H9 (cell line): ENCODE data around the gene KATNA1. TPM values are rescaled to one million over a fixed set of nuclear protein-coding genes. Genes with fewer than 3 reads are reported as not detected.

Experiments used
- DNase-seq: peaks from one replicate; pipeline ENCODE4 v3.0.0-alpha.2; 2017
- H2AFZ ChIP-seq: one replicate; pipeline ENCODE4 v1.6.1; 2013; ENCODE audit warnings: mild to moderate bottlenecking, low read length, control low read depth, moderate library complexity
- H2AK5ac ChIP-seq: 2 replicates; pipeline ENCODE4 v1.6.1; 2013; ENCODE audit warnings: low read length, control low read depth, mixed read lengths; ENCODE audit not compliant: insufficient read length
- H2BK120ac ChIP-seq: one replicate; pipeline ENCODE4 v1.6.1; 2013; ENCODE audit warnings: low read depth, mild to moderate bottlenecking, low read length, control low read depth, inconsistent platforms; ENCODE audit not compliant: poor library complexity, severe bottlenecking
- H2BK12ac ChIP-seq: 2 replicates; pipeline ENCODE4 v1.6.1; 2013; ENCODE audit warnings: low read length, control low read depth, mixed read lengths, low read depth; ENCODE audit not compliant: insufficient read length
- H2BK15ac ChIP-seq: 2 replicates; pipeline ENCODE4 v1.6.1; 2013; ENCODE audit warnings: low read depth, low read length, control low read depth
- H2BK20ac ChIP-seq: one replicate; pipeline ENCODE4 v1.6.1; 2013; ENCODE audit warnings: low read depth, mild to moderate bottlenecking, low read length, control low read depth, inconsistent platforms; ENCODE audit not compliant: poor library complexity, severe bottlenecking
- H2BK5ac ChIP-seq: 2 replicates; pipeline ENCODE4 v1.6.1; 2013; ENCODE audit warnings: low read length, control low read depth, mixed read lengths; ENCODE audit not compliant: insufficient read length
- H3K14ac ChIP-seq: 2 replicates; pipeline ENCODE4 v1.6.1; 2013; ENCODE audit warnings: low read length, control low read depth; ENCODE audit not compliant: insufficient read depth
- H3K18ac ChIP-seq: 2 replicates; pipeline ENCODE4 v1.6.1; 2013; ENCODE audit warnings: low read depth, mild to moderate bottlenecking, mixed read lengths, low read length, control low read depth; ENCODE audit not compliant: insufficient read length
- H3K23ac ChIP-seq: 2 replicates; pipeline ENCODE4 v1.6.1; 2013; ENCODE audit warnings: low read length, control low read depth, mixed read lengths, low read depth; ENCODE audit not compliant: insufficient read length
- H3K23me2 ChIP-seq: 2 replicates; pipeline ENCODE4 v1.6.1; 2013; ENCODE audit warnings: low read depth, mild to moderate bottlenecking, mixed read lengths, low read length, control low read depth; ENCODE audit not compliant: insufficient read length, poor library complexity, severe bottlenecking
- H3K27ac ChIP-seq: 2 replicates; pipeline ENCODE4 v1.5.1; 2013; ENCODE audit warnings: low read length, control low read depth, mixed read lengths, low read depth; ENCODE audit not compliant: insufficient read length
- H3K27me3 ChIP-seq: 2 replicates; pipeline ENCODE4 v1.6.1; 2013; ENCODE audit warnings: low read length, control low read depth, inconsistent platforms; ENCODE audit not compliant: insufficient read depth
- H3K4ac ChIP-seq: 2 replicates; pipeline ENCODE4 v1.6.1; 2013; ENCODE audit warnings: low read depth, mild to moderate bottlenecking, control low read depth, inconsistent platforms, low read length, moderate library complexity
- H3K4me1 ChIP-seq: 2 replicates; pipeline ENCODE4 v1.6.1; 2013; ENCODE audit warnings: low read length, control low read depth, inconsistent platforms; ENCODE audit not compliant: insufficient read depth
- H3K4me2 ChIP-seq: 2 replicates; pipeline ENCODE4 v1.6.1; 2013; ENCODE audit warnings: low read length, control low read depth, mixed read lengths; ENCODE audit not compliant: insufficient read length, insufficient read depth
- H3K56ac ChIP-seq: 2 replicates; pipeline ENCODE4 v1.6.1; 2013; ENCODE audit warnings: low read depth, mild to moderate bottlenecking, mixed read lengths, low read length, control low read depth; ENCODE audit not compliant: insufficient read length
- H3K79me1 ChIP-seq: 2 replicates; pipeline ENCODE4 v1.6.1; 2013; ENCODE audit warnings: low read depth, mild to moderate bottlenecking, moderate library complexity, low read length, control low read depth, inconsistent platforms; ENCODE audit not compliant: insufficient read depth, poor library complexity, severe bottlenecking
- H3K79me2 ChIP-seq: 2 replicates; pipeline ENCODE4 v1.6.1; 2013; ENCODE audit warnings: low read length, control low read depth, inconsistent platforms; ENCODE audit not compliant: insufficient read depth
- H3K9ac ChIP-seq: 2 replicates; pipeline ENCODE4 v1.6.1; 2013; ENCODE audit warnings: low read length, control low read depth, mixed read lengths; ENCODE audit not compliant: insufficient read length; ENCODE audit errors: extremely low read depth
- H3K9me3 ChIP-seq: one replicate; pipeline ENCODE4 v1.6.1; 2013; ENCODE audit warnings: low read depth, low read length, inconsistent platforms; ENCODE audit not compliant: control insufficient read depth
- H3T11ph ChIP-seq: one replicate; pipeline ENCODE4 v1.6.1; 2013; ENCODE audit warnings: mild to moderate bottlenecking, low read length, control low read depth, inconsistent platforms
- H4K20me1 ChIP-seq: one replicate; pipeline ENCODE4 v1.6.1; 2013; ENCODE audit not compliant: control insufficient read depth, insufficient read length, insufficient read depth
- H4K5ac ChIP-seq: 2 replicates; pipeline ENCODE4 v1.6.1; 2013; ENCODE audit warnings: low read depth, mild to moderate bottlenecking, mixed read lengths, low read length, control low read depth; ENCODE audit not compliant: insufficient read length
- H4K8ac ChIP-seq: replicated peaks from 2 replicates; pipeline ENCODE4 v1.6.1; 2013; ENCODE audit warnings: low read length, control low read depth, mixed read lengths, low read depth; ENCODE audit not compliant: insufficient read length
- H4K91ac ChIP-seq: 2 replicates; pipeline ENCODE4 v1.6.1; 2013; ENCODE audit warnings: low read depth, mild to moderate bottlenecking, moderate library complexity, mixed read lengths, low read length, control low read depth; ENCODE audit not compliant: insufficient read length
- H3K27ac Mint-ChIP-seq, 3 experiments: 2 replicates in 2 of 3; 3 replicates in 1 of 3; pipeline ENCODE4 v1.8.0; 2020 to 2021; ENCODE audit warnings: mixed read lengths in 3 of 3, mild to moderate bottlenecking in 1 of 3, moderate library complexity in 1 of 3
- H3K27me3 Mint-ChIP-seq: 2 replicates; pipeline ENCODE4 v1.8.0; 2021; ENCODE audit warnings: low read depth, mild to moderate bottlenecking, moderate library complexity, mixed read lengths
- H3K36me3 Mint-ChIP-seq, 3 experiments: 2 replicates in 2 of 3; 3 replicates in 1 of 3; pipeline ENCODE4 v1.8.0; 2020 to 2021; ENCODE audit warnings: low read depth in 3 of 3, mixed read lengths in 3 of 3; ENCODE audit not compliant: insufficient read depth in 1 of 3
- H3K4me1 Mint-ChIP-seq, 2 experiments: 2 replicates each; pipeline ENCODE4 v1.8.0; 2020; ENCODE audit warnings: mixed read lengths in 2 of 2
- H3K4me3 Mint-ChIP-seq, 2 experiments: 2 replicates in 1 of 2; 3 replicates in 1 of 2; pipeline ENCODE4 v1.8.0; 2020 to 2021; ENCODE audit warnings: mild to moderate bottlenecking in 2 of 2, mixed read lengths in 2 of 2, moderate library complexity in 1 of 2
- H3K9me3 Mint-ChIP-seq, 2 experiments: 2 replicates in 1 of 2; 3 replicates in 1 of 2; pipeline ENCODE4 v1.8.0; 2020; ENCODE audit warnings: mild to moderate bottlenecking in 2 of 2, mixed read lengths in 2 of 2, moderate library complexity in 1 of 2
- whole genome bisulfite sequencing: extraction: QIAGEN DNeasy Blood & Tissue Kit; methylation state at CpG from one replicate; pipeline ENCODE4 v1.1.7; 2013; ENCODE audit warnings: missing lambda C conversion rate, low lambda C conversion rate, mixed read lengths; ENCODE audit not compliant: insufficient read length; ENCODE audit errors: extremely low coverage; 5-methylcytosine and 5-hydroxymethylcytosine counted together
- long read RNA-seq: library from polyadenylated mRNA; unstranded; transcript quantifications from one replicate; pipeline ENCODE4 v2.0.0, GENCODE V29; 2020
- total RNA-seq: library from RNA; stranded (reverse); gene quantifications from 2 replicates; pipeline ENCODE4 v1.2.1, GENCODE V29; 2021
- TF ChIP-seq, protein P1 (sequence below): fragments of 200-600 bp; sonication (generic); conservative IDR thresholded peaks from 3 replicates; pipeline ENCODE4 v1.8.0; 2021; ENCODE audit warnings: antibody characterized with exemption, mild to moderate bottlenecking

Gene KATNA1
- 18.3 and 19.8 TPM in 2 replicates for total RNA-seq
- long read RNA-seq, transcript KATNA1-203 (11 exons, 1,984 nt): major isoform, 145 of 196 reads
- long read RNA-seq, partial matches to known transcripts: 7 of 196 reads
- long read RNA-seq, other reads (novel, unspliced or antisense): 43 of 196 reads

DNA sequence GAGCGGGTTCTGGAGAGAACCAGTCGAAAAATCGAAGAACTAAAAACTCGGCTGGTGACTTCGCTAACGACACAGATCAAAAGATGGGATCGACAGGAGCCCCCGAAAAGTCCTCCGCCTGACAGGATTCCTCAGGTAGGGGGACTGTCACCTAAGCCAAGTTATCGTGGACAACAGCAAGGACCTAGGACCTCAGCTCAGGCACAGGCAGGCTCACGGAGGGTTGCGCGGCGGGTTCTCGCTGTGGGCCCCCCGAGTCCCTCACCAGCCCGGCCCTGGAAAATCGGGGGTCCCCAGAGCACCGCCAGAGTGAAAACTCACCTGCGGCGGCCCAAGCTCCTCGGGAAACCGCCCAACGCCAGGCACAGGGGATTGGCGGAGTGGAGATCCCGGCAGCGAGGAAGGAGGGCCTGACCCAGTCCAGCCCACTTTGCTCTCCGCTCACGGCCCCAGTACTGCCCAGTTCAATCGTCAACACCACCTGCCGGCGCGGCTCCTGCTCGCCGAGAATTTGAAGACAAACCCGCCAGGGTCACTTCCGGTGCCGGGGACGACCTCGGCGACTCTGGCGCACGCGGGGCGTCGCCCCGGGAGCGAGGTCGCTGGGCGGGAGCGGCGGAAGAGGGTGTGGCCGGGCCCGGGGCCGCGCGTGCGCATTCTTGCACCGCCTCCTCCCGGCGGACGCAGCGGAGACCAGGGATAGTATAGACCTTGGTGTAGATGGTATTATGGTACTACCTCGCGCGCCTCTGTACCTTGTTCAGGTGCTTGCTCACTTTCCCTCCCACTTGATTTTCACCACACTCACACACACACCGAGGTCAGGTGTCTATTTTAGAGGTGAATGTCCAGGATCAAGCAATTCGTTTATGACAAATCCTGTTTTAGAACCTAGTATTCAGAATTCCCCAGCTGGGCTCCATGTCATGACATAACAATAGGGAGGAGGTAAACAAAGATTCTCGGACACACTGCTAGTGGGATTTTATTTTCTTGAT, at the start of gene KATNA1:
Gene KATNA1 (minus strand): TSS at position 567 of the 998 bp plus-strand sequence. CDS start 10,167 bp downstream, outside the sequence.
- Histone ChIP-seq H3K14ac (peak within 1 kb of the TSS; percentile 51), H3K4me2 (peak within 1 kb of the TSS; percentile 62), H2BK5ac (no peak within 1 kb of the TSS), H3K23ac (no peak within 1 kb of the TSS), H3K9ac (peak within 1 kb of the TSS; percentile 70), H3K27ac (no peak within 1 kb of the TSS), H4K5ac (no peak within 1 kb of the TSS), H2BK12ac (no peak within 1 kb of the TSS), H3K23me2 (peaks cover 6% of the 10 kb centered on the region), H2AFZ (peak within 1 kb of the TSS; percentile 70), H4K91ac (no peak within 1 kb of the TSS), H4K20me1 (no peaks in the 10 kb centered on the region), H3T11ph (no peak within 1 kb of the TSS), H2AK5ac (no peak within 1 kb of the TSS), H3K79me2 (peaks cover 2% of the 10 kb centered on the region; the same call in 1 of the 2 replicates), H3K4ac (no peak within 1 kb of the TSS), H3K79me1 (peaks cover 3% of the 10 kb centered on the region), H2BK15ac (no peak within 1 kb of the TSS), H2BK20ac (no peak within 1 kb of the TSS), H4K8ac (no peak within 1 kb of the TSS), H2BK120ac (peak within 1 kb of the TSS; percentile 12), H3K56ac (no peak within 1 kb of the TSS), H3K4me1 (no peaks in the 10 kb centered on the region), H3K27me3 (no peaks in the 10 kb centered on the region), H3K18ac (peak within 1 kb of the TSS; percentile 28), H3K9me3 (no peaks in the 10 kb centered on the region)
- no peaks in the 10 kb centered on the region for H3K9me3 Mint-ChIP-seq
- peaks cover 7 to 8% of the 10 kb centered on the region in 2 experiments; a peak in 3 of 4 replicates for H3K4me1 Mint-ChIP-seq
- H3K27ac Mint-ChIP-seq: peak within 1 kb of the TSS; percentile 83 to 92 (median 91)
- peak within 1 kb of the TSS; percentile 91 to 93 for H3K4me3 Mint-ChIP-seq
- TF ChIP-seq, protein P1, sequence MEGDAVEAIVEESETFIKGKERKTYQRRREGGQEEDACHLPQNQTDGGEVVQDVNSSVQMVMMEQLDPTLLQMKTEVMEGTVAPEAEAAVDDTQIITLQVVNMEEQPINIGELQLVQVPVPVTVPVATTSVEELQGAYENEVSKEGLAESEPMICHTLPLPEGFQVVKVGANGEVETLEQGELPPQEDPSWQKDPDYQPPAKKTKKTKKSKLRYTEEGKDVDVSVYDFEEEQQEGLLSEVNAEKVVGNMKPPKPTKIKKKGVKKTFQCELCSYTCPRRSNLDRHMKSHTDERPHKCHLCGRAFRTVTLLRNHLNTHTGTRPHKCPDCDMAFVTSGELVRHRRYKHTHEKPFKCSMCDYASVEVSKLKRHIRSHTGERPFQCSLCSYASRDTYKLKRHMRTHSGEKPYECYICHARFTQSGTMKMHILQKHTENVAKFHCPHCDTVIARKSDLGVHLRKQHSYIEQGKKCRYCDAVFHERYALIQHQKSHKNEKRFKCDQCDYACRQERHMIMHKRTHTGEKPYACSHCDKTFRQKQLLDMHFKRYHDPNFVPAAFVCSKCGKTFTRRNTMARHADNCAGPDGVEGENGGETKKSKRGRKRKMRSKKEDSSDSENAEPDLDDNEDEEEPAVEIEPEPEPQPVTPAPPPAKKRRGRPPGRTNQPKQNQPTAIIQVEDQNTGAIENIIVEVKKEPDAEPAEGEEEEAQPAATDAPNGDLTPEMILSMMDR: 0 out of 3 replicates have a peak, but pooled peaks have one; percentile 13
- H3K36me3 Mint-ChIP-seq: no peaks in the 10 kb centered on the region; a peak in 1 of 7 replicates
- no peaks in the 10 kb centered on the region for H3K27me3 Mint-ChIP-seq
- no CpG with 5 or more reads among the region's 69 CpGs for WGBS
- peak; percentile 95 for DNase-seq
